ENCODE measurements around the gene CSN1S1.
"Not testable (repeated sequence)": the region's sequence is repeated elsewhere in the genome, so short reads cannot be mapped to it uniquely, and the experiment has no call there.

Gene CSN1S1

GRCh38 chr4:69930768-69931167, at the start of gene CSN1S1:
Gene CSN1S1, plus strand, starts transcription at chr4:69931068. Its CDS starts 1,488 bp downstream, at chr4:69932556.
- no peak for DNase-seq

- no peak for DNase-seq
Measured at GRCh38 chr4:69881173-69881773, 49.6 kb upstream of the CSN1S1 start.

GRCh38 chr4:69882150-69882549, 48.7 kb upstream of the CSN1S1 start:
- DNase-seq = no peak

- no peak for DNase-seq
Measured at GRCh38 chr4:69888336-69888735, 42.5 kb upstream of the CSN1S1 start.

GRCh38 chr4:69894186-69894585, 36.7 kb upstream of the CSN1S1 start:
- DNase-seq = no peak

- no peak for DNase-seq
Measured at GRCh38 chr4:69894721-69895120, 36.1 kb upstream of the CSN1S1 start.

- no peak for DNase-seq
Measured at GRCh38 chr4:69896530-69897116, 34.2 kb upstream of the CSN1S1 start.

GRCh38 chr4:69907151-69907550, 23.7 kb upstream of the CSN1S1 start:
- no peak for DNase-seq

- DNase-seq = no peak
Measured at GRCh38 chr4:69909195-69909594, 21.7 kb upstream of the CSN1S1 start.

- no peak for DNase-seq
Measured at GRCh38 chr4:69910016-69910782, 20.7 kb upstream of the CSN1S1 start.

GRCh38 chr4:69920874-69921273, 10.0 kb upstream of the CSN1S1 start:
- DNase-seq = no peak

GRCh38 chr4:69923782-69924410, 7.0 kb upstream of the CSN1S1 start:
- DNase-seq = not testable (repeated sequence)

GRCh38 chr4:69934150-69934549, 3.3 kb downstream of the CSN1S1 start:
- no peak for DNase-seq

- no peak for DNase-seq
Measured at GRCh38 chr4:69936566-69936965, 5.7 kb downstream of the CSN1S1 start.

- DNase-seq = no peak
Measured at GRCh38 chr4:69951602-69952001, 20.7 kb downstream of the CSN1S1 start.

- no peak for DNase-seq
Measured at GRCh38 chr4:69957209-69957608, 26.3 kb downstream of the CSN1S1 start.

GRCh38 chr4:69965628-69966027, 34.8 kb downstream of the CSN1S1 start, which contains the start of gene CSN2:
Gene CSN2, minus strand, starts transcription at chr4:69965728. Its CDS starts 4,733 bp downstream, at chr4:69960995.
- DNase-seq = no peak

GRCh38 chr4:69970071-69970470, 39.2 kb downstream of the CSN1S1 start:
- no peak for DNase-seq

- no peak for DNase-seq
Measured at GRCh38 chr4:69974631-69975030, 43.8 kb downstream of the CSN1S1 start.

GRCh38 chr4:69977582-69977981, 46.7 kb downstream of the CSN1S1 start:
- DNase-seq = no peak

- DNase-seq = no peak
Measured at GRCh38 chr4:69984030-69984443, 53.2 kb downstream of the CSN1S1 start.

- no peak for DNase-seq
Measured at GRCh38 chr4:69986663-69987062, 55.8 kb downstream of the CSN1S1 start.

- DNase-seq = no peak
Measured at GRCh38 chr4:69991016-69991415, 60.1 kb downstream of the CSN1S1 start.

GRCh38 chr4:69994782-69995181, 63.9 kb downstream of the CSN1S1 start:
- no peak for DNase-seq
